PFSK-1 (cell line): ENCODE data around the gene TMC4.

Source experiments
- POLR2AphosphoS5 ChIP-seq: IDR thresholded peaks from 2 replicates; pipeline ENCODE4 v1.6.1; 2012; ENCODE audit warnings: low read depth, mild to moderate bottlenecking, control low read depth, low read length, moderate library complexity
- REST ChIP-seq, 2 experiments: IDR thresholded peaks; 2 replicates each; pipeline versions ENCODE4 v1.6.1 to v1.8.0; 2011 to 2012; ENCODE audit warnings: low read depth in 2 of 2, low read length in 2 of 2, control low read depth in 1 of 2, inconsistent platforms in 1 of 2, mild to moderate bottlenecking in 1 of 2, moderate library complexity in 1 of 2; ENCODE audit not compliant: insufficient read depth in 1 of 2
- TAF1 ChIP-seq: IDR thresholded peaks from 2 replicates; pipeline ENCODE4 v1.6.1; 2012; ENCODE audit warnings: low read length, control low read depth, borderline replicate concordance; ENCODE audit not compliant: insufficient read depth

- peak; percentile 53; the same call in 1 of the 2 replicates for TF ChIP-seq POLR2AphosphoS5
- TF ChIP-seq TAF1: no peak
- TF ChIP-seq REST (IDR thresholded peaks at IDR 0.05; ENCODE audit: insufficient read depth in 1 of 2, low read depth in 2 of 2, low read length in 2 of 2): no peak
Observed at GRCh38 chr19:54189735-54190502, 17.0 kb upstream of the TMC4 start.
